ENCODE data around the gene RMI2. TPM values are rescaled to one million over a fixed set of nuclear protein-coding genes. Genes with fewer than 3 reads are reported as not detected.

RMI2 gene
- total RNA-seq, result 8.0 and 15.9 TPM in 2 replicates

GRCh38 chr16:11345040-11345862 lies at the start of gene RMI2:
Gene RMI2, plus strand, starts transcription at chr16:11345459. Its CDS starts 13 bp downstream, at chr16:11345472.

Small RNAs within 50 kb of the gene (small RNA-seq; reads per million reads assigned to genes)
- gene AC099489.2 (not detected), gene MIR548H2 (not detected), gene RF00019 (not detected)

Other genes with a start within 250 kb of the RMI2 start
- gene SOCS1, start 89.3 kb upstream of the RMI2 start, total RNA-seq, result 0.43 and 2.1 TPM in 2 replicates
- not detected in 2 replicates for gene TNP2, start 76.1 kb upstream of the RMI2 start, total RNA-seq
- gene PRM3, start 71.8 kb upstream of the RMI2 start, total RNA-seq, result not detected in 2 replicates
- not detected in 2 replicates for gene PRM2, start 69.0 kb upstream of the RMI2 start, total RNA-seq
- gene PRM1, start 64.1 kb upstream of the RMI2 start, total RNA-seq, result not detected in 2 replicates
- 5.5 and 9.8 TPM in 2 replicates for gene LITAF, start 241.5 kb downstream of the RMI2 start, total RNA-seq